ENCODE data around the gene ASB18. TPM values are rescaled to one million over a fixed set of nuclear protein-coding genes. Genes with fewer than 3 reads are reported as not detected.

Gene ASB18
- total RNA-seq, 1 experiment from 2014 or later = not detected

GRCh38 chr2:236173036-236173728 is 91.0 kb downstream of the ASB18 start:
- Histone ChIP-seq H3K36me3 (ENCODE audit: control insufficient read depth, insufficient read depth, low read length) (no peaks in the 10 kb centered on the region), H3K27me3 (replicated peaks; ENCODE audit: control insufficient read depth, insufficient read depth, low read length) (no peaks in the 10 kb centered on the region), H3K4me3 (ENCODE audit: low read depth, low read length) (no peak overlapping the region), H3K4me1 (0 out of 2 replicates have a peak, but pooled peaks cover 3% of the 10 kb centered on the region), H3K9me3 (no peaks in the 10 kb centered on the region)
- Mint-ChIP-seq H3K9me3 (ENCODE audit: unreplicated experiment) (no peaks in the 10 kb centered on the region), H3K36me3 (ENCODE audit: insufficient read depth, unreplicated experiment) (peaks cover 9% of the 10 kb centered on the region), H3K4me1 (ENCODE audit: low read depth, unreplicated experiment) (no peaks in the 10 kb centered on the region), H3K27me3 (ENCODE audit: insufficient read depth, unreplicated experiment) (no peaks in the 10 kb centered on the region), H3K27ac (ENCODE audit: unreplicated experiment) (no peak overlapping the region), H3K4me3 (ENCODE audit: unreplicated experiment) (peak overlapping the region; percentile 27)
- BruUV-seq (replicated peaks) = no TSS peak
- CTCF ChIA-PET = no interaction called here
- DNase-seq = no peak
- POLR2A ChIA-PET = no interaction called here
- intact Hi-C loops (cut with micrococcal nuclease; ENCODE audit: unreplicated experiment) = no loop called here
- TF ChIP-seq, protein P1, sequence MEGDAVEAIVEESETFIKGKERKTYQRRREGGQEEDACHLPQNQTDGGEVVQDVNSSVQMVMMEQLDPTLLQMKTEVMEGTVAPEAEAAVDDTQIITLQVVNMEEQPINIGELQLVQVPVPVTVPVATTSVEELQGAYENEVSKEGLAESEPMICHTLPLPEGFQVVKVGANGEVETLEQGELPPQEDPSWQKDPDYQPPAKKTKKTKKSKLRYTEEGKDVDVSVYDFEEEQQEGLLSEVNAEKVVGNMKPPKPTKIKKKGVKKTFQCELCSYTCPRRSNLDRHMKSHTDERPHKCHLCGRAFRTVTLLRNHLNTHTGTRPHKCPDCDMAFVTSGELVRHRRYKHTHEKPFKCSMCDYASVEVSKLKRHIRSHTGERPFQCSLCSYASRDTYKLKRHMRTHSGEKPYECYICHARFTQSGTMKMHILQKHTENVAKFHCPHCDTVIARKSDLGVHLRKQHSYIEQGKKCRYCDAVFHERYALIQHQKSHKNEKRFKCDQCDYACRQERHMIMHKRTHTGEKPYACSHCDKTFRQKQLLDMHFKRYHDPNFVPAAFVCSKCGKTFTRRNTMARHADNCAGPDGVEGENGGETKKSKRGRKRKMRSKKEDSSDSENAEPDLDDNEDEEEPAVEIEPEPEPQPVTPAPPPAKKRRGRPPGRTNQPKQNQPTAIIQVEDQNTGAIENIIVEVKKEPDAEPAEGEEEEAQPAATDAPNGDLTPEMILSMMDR (IDR thresholded peaks at IDR 0.05; ENCODE audit: insufficient read depth in 1 of 2, low read depth in 1 of 2, low read length in 1 of 2, severe bottlenecking in 1 of 2, unreplicated experiment in 1 of 2) = no peak

DNA sequence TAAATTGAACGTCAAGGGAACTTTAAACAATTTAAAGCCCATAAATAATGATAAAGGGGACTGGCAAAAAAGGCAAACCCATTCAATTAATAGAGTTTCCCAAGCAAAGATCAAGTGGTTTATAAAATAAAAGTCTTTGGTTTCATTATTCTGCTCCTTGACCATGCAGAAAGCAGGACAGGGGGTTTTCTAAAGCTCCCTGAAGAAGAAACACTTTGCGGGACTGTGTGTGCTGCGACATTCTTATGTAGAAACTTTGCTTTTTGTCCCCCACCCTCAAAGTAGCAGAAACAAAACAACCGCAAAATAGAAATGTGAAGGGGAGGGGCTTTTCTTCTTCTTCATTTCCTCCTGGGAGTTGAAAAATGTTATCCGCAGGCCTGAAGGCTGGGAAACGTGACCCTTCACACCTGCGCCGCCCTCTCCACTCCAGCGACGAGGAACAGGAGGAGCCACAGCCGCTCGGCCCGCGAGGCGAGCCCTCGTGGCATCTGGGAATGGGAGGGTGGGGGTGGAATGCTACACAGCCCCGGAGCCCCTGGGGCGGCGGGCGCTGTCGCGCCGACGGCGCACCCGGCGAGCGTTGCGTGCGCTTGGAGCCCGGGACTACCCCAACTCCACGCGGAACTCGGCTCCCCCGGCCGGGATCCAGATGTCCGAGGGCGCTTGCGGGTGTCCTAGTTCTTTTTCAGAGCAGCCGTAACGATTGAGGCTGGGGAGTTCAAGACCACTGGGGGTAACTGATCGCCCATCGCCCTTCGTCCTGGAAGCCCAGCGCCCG is 91.8 kb downstream of the ASB18 start:
- Histone ChIP-seq H3K27me3 (replicated peaks; ENCODE audit: control insufficient read depth, insufficient read depth, low read length) (no peaks in the 10 kb centered on the region), H3K36me3 (ENCODE audit: control insufficient read depth, insufficient read depth, low read length) (no peaks in the 10 kb centered on the region), H3K4me1 (0 out of 2 replicates have a peak, but pooled peaks cover 3% of the 10 kb centered on the region), H3K9me3 (no peaks in the 10 kb centered on the region), H3K4me3 (ENCODE audit: low read depth, low read length) (peak overlapping the region; percentile 10)
- Mint-ChIP-seq H3K9me3 (ENCODE audit: unreplicated experiment) (no peaks in the 10 kb centered on the region), H3K27me3 (ENCODE audit: insufficient read depth, unreplicated experiment) (no peaks in the 10 kb centered on the region), H3K27ac (ENCODE audit: unreplicated experiment) (no peak overlapping the region), H3K36me3 (ENCODE audit: insufficient read depth, unreplicated experiment) (peaks cover 5% of the 10 kb centered on the region), H3K4me3 (ENCODE audit: unreplicated experiment) (peak overlapping the region; percentile 27), H3K4me1 (ENCODE audit: low read depth, unreplicated experiment) (no peaks in the 10 kb centered on the region)
- ChIA-PET POLR2A (no interaction called here), CTCF (no interaction called here)
- no TSS peak for BruUV-seq (replicated peaks)
- intact Hi-C loops (cut with micrococcal nuclease; ENCODE audit: unreplicated experiment) = no loop called here
- TF ChIP-seq, protein P1 (IDR thresholded peaks at IDR 0.05; ENCODE audit: insufficient read depth in 1 of 2, low read depth in 1 of 2, low read length in 1 of 2, severe bottlenecking in 1 of 2, unreplicated experiment in 1 of 2) = no peak
- DNase-seq = no peak

DNA sequence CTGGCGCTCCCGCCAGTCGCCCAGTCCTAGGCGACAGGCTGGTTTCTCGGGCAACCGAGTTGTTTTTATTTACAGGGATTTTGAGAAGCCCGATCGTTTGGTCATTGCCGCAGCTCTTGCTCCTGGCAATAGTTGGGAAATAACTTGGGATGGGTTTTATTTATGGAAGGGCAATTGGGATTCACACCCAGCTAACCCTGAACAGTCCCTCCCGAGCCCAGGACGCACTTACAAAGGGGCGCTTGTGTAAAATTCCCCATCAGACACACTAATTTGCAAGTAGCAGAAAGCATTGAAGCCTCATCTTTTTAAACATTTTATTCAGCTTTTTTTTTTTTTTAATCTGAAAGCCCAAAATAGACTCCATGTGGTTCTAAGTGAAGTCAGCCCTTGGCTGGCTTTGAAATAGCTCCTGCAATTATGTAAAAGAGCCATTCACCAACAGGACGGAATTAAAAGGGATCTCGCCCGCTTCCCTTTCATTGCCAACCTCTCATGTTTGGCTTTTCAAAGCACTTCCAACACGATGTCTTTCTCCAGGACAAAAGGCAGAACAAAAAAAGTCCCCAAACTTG is 92.4 kb downstream of the ASB18 start:
- Mint-ChIP-seq H3K4me3 (ENCODE audit: unreplicated experiment) (peak overlapping the region; percentile 27), H3K36me3 (ENCODE audit: insufficient read depth, unreplicated experiment) (peaks cover 5% of the 10 kb centered on the region), H3K27me3 (ENCODE audit: insufficient read depth, unreplicated experiment) (no peaks in the 10 kb centered on the region), H3K9me3 (ENCODE audit: unreplicated experiment) (no peaks in the 10 kb centered on the region), H3K27ac (ENCODE audit: unreplicated experiment) (no peak overlapping the region), H3K4me1 (ENCODE audit: low read depth, unreplicated experiment) (no peaks in the 10 kb centered on the region)
- no peaks in the 10 kb centered on the region for H3K27me3 ChIP-seq (replicated peaks; ENCODE audit: control insufficient read depth, insufficient read depth, low read length)
- no peaks in the 10 kb centered on the region for H3K36me3 ChIP-seq (ENCODE audit: control insufficient read depth, insufficient read depth, low read length)
- intact Hi-C loops (cut with micrococcal nuclease; ENCODE audit: unreplicated experiment) = no loop called here
- BruUV-seq (replicated peaks) = no TSS peak
- 0 out of 2 replicates have a peak, but pooled peaks cover 3% of the 10 kb centered on the region for H3K4me1 ChIP-seq
- TF ChIP-seq, protein P1 (IDR thresholded peaks at IDR 0.05; ENCODE audit: insufficient read depth in 1 of 2, low read depth in 1 of 2, low read length in 1 of 2, severe bottlenecking in 1 of 2, unreplicated experiment in 1 of 2) = no peak
- no peak overlapping the region for H3K4me3 ChIP-seq (ENCODE audit: low read depth, low read length)
- DNase-seq = no peak
- H3K9me3 ChIP-seq = no peaks in the 10 kb centered on the region
- ChIA-PET CTCF (no interaction called here), POLR2A (no interaction called here)
